Esophagus muscularis mucosa (tissue), 4 donors: ENCODE results near the gene SCAMP2.

ENCODE experiments used
- CTCF ChIP-seq, 3 experiments: fragments of 200-600 bp in 2 of 3; fragments of 450-650 bp in 1 of 3; sonication (generic) in 2 of 3; IDR thresholded peaks; one replicate each; pipeline ENCODE4 v1.5.1; 2017 to 2019; ENCODE audit warnings: antibody characterized with exemption in 3 of 3, mild to moderate bottlenecking in 2 of 3, moderate library complexity in 1 of 3
- EP300 ChIP-seq: sonication (generic); formaldehyde crosslinking; IDR thresholded peaks from one replicate; pipeline ENCODE4 v1.6.1; 2017; ENCODE audit warnings: antibody characterized with exemption
- POLR2A ChIP-seq: fragments of 450-650 bp; IDR thresholded peaks from one replicate; pipeline ENCODE4 v1.6.1; 2017; ENCODE audit warnings: antibody characterized with exemption, moderate library complexity, mild to moderate bottlenecking, low read depth
- POLR2AphosphoS5 ChIP-seq, 2 donors: sonication (generic); formaldehyde crosslinking; IDR thresholded peaks; one replicate each; pipeline ENCODE4 v1.6.1; 2017; ENCODE audit warnings: antibody characterized with exemption in 2 of 2

GRCh38 chr15:74890665-74890960, 17.4 kb upstream of the SCAMP2 start:
- TF ChIP-seq POLR2AphosphoS5 (IDR thresholded peaks at IDR 0.05) = no peak
- TF ChIP-seq CTCF (IDR thresholded peaks at IDR 0.05) = no peak
- TF ChIP-seq EP300 = no peak
- no peak for TF ChIP-seq POLR2A
